ENCODE measurements around the gene NCAPD2.
A peak's percentile ranks its signal among the peaks of the same experiment; 100 is the strongest.

The NCAPD2 gene

GRCh38 chr12:6535960-6536847 is 42.3 kb downstream of the NCAPD2 start:
- DNase-seq: no peak

- DNase-seq: no peak
Observed at GRCh38 chr12:6536894-6537579, 43.1 kb downstream of the NCAPD2 start.

- DNase-seq: peak; percentile 32
Observed at GRCh38 chr12:6537580-6538419, 43.9 kb downstream of the NCAPD2 start.

- DNase-seq: no peak
Observed at GRCh38 chr12:6538420-6539313, 44.8 kb downstream of the NCAPD2 start.

GRCh38 chr12:6539314-6539682 is 45.4 kb downstream of the NCAPD2 start:
- no peak for DNase-seq

- DNase-seq: no peak
Observed at GRCh38 chr12:6539707-6540134, 45.8 kb downstream of the NCAPD2 start.

GRCh38 chr12:6540181-6540877 is 46.4 kb downstream of the NCAPD2 start:
- peak; percentile 8 for DNase-seq

GRCh38 chr12:6541371-6542165 is 47.7 kb downstream of the NCAPD2 start:
- DNase-seq: no peak

- DNase-seq: no peak
Observed at GRCh38 chr12:6542209-6543009, 48.5 kb downstream of the NCAPD2 start.

- no peak for DNase-seq
Observed at GRCh38 chr12:6546016-6546415, 52.1 kb downstream of the NCAPD2 start.

GRCh38 chr12:6547566-6547965 is 53.7 kb downstream of the NCAPD2 start:
- DNase-seq: no peak

- no peak for DNase-seq
Observed at GRCh38 chr12:6547987-6548386, 54.1 kb downstream of the NCAPD2 start.

- no peak for DNase-seq
Observed at GRCh38 chr12:6548556-6548955, 54.7 kb downstream of the NCAPD2 start.

GRCh38 chr12:6548966-6549683 is 55.2 kb downstream of the NCAPD2 start:
- no peak for DNase-seq

- no peak for DNase-seq
Observed at GRCh38 chr12:6549684-6550151, 55.8 kb downstream of the NCAPD2 start.

- no peak for DNase-seq
Observed at GRCh38 chr12:6550294-6551062, 56.6 kb downstream of the NCAPD2 start.

GRCh38 chr12:6551063-6551461 is 57.2 kb downstream of the NCAPD2 start:
- DNase-seq: no peak

GRCh38 chr12:6551496-6552139 is 57.7 kb downstream of the NCAPD2 start:
- DNase-seq: no peak
